ENCODE data around the gene TOR3A.
A peak's percentile ranks its signal among the peaks of the same experiment; 100 is the strongest.

TOR3A gene

DNA sequence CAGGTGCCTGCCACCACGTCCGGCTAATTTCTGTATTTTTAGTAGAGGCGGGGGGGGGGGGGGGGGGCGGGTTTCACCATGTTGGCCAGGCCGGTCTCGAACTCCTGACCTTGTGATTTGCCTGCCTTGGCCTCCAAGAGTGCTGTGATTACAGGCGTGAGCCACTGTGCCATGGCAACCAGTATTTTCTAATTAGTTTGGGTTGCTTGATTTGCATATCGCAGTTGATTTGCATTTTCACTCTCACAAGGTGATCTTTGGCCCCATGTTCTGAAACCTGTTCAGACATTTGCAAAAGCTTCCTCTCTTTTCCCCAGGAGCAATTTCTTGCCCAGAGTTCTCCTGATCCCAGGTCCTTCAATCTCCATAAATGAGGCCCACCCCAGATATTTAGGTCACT lies 1.7 kb downstream of the TOR3A start:
- no peaks in the 10 kb centered on the region for H3K27me3 ChIP-seq (ENCODE audit: low read depth, low read length)
- H3K27ac ChIP-seq (ENCODE audit: low read length) = peak overlapping the region; percentile 89
- H3K4me1 ChIP-seq (ENCODE audit: low read length) = peaks cover 38% of the 10 kb centered on the region
- TF ChIP-seq EZH2phosphoT487 (IDR thresholded peaks at IDR 0.05; ENCODE audit: low read depth) = no peak
- TF ChIP-seq, protein P1, sequence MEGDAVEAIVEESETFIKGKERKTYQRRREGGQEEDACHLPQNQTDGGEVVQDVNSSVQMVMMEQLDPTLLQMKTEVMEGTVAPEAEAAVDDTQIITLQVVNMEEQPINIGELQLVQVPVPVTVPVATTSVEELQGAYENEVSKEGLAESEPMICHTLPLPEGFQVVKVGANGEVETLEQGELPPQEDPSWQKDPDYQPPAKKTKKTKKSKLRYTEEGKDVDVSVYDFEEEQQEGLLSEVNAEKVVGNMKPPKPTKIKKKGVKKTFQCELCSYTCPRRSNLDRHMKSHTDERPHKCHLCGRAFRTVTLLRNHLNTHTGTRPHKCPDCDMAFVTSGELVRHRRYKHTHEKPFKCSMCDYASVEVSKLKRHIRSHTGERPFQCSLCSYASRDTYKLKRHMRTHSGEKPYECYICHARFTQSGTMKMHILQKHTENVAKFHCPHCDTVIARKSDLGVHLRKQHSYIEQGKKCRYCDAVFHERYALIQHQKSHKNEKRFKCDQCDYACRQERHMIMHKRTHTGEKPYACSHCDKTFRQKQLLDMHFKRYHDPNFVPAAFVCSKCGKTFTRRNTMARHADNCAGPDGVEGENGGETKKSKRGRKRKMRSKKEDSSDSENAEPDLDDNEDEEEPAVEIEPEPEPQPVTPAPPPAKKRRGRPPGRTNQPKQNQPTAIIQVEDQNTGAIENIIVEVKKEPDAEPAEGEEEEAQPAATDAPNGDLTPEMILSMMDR (IDR thresholded peaks at IDR 0.05; ENCODE audit: low read depth, low read length) = no peak
- peak overlapping the region; percentile 86 for H3K4me2 ChIP-seq (ENCODE audit: low read length)
- H2AFZ ChIP-seq (ENCODE audit: low read depth, low read length) = no peak overlapping the region
- peaks cover 71% of the 10 kb centered on the region for H3K79me2 ChIP-seq (ENCODE audit: low read length)
- H4K20me1 ChIP-seq (ENCODE audit: insufficient read depth, low read length) = peaks cover 22% of the 10 kb centered on the region
- no peaks in the 10 kb centered on the region for H3K9me3 ChIP-seq (ENCODE audit: insufficient read depth, low read length)
- peak overlapping the region; percentile 84 for H3K4me3 ChIP-seq (ENCODE audit: low read length)
- peaks cover 41% of the 10 kb centered on the region for H3K36me3 ChIP-seq (replicated peaks; ENCODE audit: low read depth, low read length)
- peak overlapping the region; percentile 90; the same call in 1 of the 2 replicates for H3K9ac ChIP-seq (ENCODE audit: low read length)

DNA sequence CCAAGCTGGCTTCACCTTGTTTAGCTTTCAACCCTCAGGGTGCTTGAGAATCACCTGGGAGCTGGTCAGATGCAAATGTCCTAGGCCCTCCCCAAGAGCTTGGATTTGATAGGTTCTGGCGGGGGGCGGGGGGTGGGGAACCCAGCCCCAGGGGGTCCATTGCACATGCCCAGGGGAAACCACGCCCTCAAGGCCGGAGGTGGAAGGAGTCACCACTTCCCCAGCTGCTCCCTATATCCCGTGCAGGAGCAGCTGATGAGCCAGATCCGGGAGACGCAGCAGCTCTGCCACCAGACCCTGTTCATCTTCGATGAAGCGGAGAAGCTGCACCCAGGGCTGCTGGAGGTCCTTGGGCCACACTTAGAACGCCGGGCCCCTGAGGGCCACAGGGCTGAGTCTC lies 5.8 kb downstream of the TOR3A start:
- Histone ChIP-seq H3K4me2 (ENCODE audit: low read length) (peak overlapping the region; percentile 49; the same call in 1 of the 2 replicates), H2AFZ (ENCODE audit: low read depth, low read length) (no peak overlapping the region), H4K20me1 (ENCODE audit: insufficient read depth, low read length) (peaks cover 40% of the 10 kb centered on the region), H3K36me3 (replicated peaks; ENCODE audit: low read depth, low read length) (peaks cover 71% of the 10 kb centered on the region), H3K79me2 (ENCODE audit: low read length) (peaks cover 88% of the 10 kb centered on the region), H3K4me3 (ENCODE audit: low read length) (no peak overlapping the region), H3K9me3 (ENCODE audit: insufficient read depth, low read length) (no peaks in the 10 kb centered on the region), H3K27me3 (ENCODE audit: low read depth, low read length) (no peaks in the 10 kb centered on the region), H3K9ac (ENCODE audit: low read length) (no peak overlapping the region), H3K27ac (ENCODE audit: low read length) (peak overlapping the region; percentile 36), H3K4me1 (ENCODE audit: low read length) (peaks cover 42% of the 10 kb centered on the region)
- no peak for TF ChIP-seq EZH2phosphoT487 (IDR thresholded peaks at IDR 0.05; ENCODE audit: low read depth)
- TF ChIP-seq, protein P1 (IDR thresholded peaks at IDR 0.05; ENCODE audit: low read depth, low read length) = no peak

DNA sequence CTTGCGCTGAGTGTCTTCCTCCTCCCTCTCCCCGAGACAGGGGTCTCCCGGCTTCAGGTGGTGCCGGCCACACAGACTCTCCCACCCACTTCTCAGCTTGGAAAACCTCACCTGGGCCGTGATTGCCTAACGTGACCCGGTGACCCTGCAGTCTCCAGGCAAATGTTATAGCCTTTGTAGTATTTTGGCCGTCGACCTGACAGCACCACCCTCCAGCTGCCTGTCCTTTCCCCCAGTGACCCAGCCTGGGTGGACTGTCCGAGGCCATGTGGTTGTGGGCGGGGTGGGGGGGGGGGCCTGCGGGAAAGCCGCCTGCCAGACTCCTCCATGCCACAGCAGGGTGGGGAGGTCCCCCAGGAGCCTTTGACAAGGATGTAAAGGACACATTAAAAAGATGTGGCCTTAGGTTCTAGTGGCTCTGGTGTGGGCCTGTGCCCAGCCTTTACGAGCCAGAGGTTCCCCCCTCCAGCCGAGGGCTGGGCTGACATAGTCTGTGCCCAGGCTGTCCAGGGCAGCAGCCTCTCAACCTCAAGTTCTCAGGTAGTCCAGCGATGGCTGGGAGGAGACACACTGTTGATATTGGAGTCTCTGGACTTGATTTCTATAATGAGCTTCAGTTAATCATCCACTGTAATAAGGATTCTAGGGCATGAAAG lies 8.1 kb downstream of the TOR3A start:
- Histone ChIP-seq H2AFZ (ENCODE audit: low read depth, low read length) (no peak overlapping the region), H3K4me2 (ENCODE audit: low read length) (no peak overlapping the region), H3K9me3 (ENCODE audit: insufficient read depth, low read length) (no peaks in the 10 kb centered on the region), H3K27me3 (ENCODE audit: low read depth, low read length) (no peaks in the 10 kb centered on the region), H3K4me1 (ENCODE audit: low read length) (peaks cover 32% of the 10 kb centered on the region), H3K9ac (ENCODE audit: low read length) (no peak overlapping the region), H3K36me3 (replicated peaks; ENCODE audit: low read depth, low read length) (peaks cover 82% of the 10 kb centered on the region), H3K27ac (ENCODE audit: low read length) (no peak overlapping the region), H3K79me2 (ENCODE audit: low read length) (peaks cover 71% of the 10 kb centered on the region), H3K4me3 (ENCODE audit: low read length) (no peak overlapping the region), H4K20me1 (ENCODE audit: insufficient read depth, low read length) (peaks cover 35% of the 10 kb centered on the region)
- no peak for TF ChIP-seq EZH2phosphoT487 (IDR thresholded peaks at IDR 0.05; ENCODE audit: low read depth)

DNA sequence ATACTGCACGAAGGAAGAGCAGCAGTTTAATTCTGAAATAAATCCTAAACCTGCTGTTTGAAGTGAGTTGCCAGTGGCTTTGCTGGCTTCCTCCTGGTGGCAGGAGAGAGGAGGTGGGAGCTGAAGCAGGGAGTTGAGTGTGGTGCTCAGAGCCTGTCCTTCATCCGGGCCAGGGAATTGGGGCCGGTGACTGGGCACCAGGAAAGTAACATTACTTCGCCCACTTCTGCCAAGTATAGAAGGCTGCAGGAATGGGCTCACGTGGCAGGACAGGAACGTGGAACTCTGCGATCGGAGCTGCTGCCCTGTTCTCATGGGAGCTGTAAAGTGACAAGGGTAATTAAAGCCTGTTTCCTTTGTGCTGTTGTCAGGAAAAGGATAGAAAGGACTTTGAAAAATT lies 8.7 kb downstream of the TOR3A start:
- TF ChIP-seq EZH2phosphoT487 (IDR thresholded peaks at IDR 0.05; ENCODE audit: low read depth) = no peak
- TF ChIP-seq, protein P1 (IDR thresholded peaks at IDR 0.05; ENCODE audit: low read depth, low read length) = no peak
- H3K4me3 ChIP-seq (ENCODE audit: low read length) = no peak overlapping the region
- H3K4me2 ChIP-seq (ENCODE audit: low read length) = no peak overlapping the region
- H3K9me3 ChIP-seq (ENCODE audit: insufficient read depth, low read length) = no peaks in the 10 kb centered on the region
- H2AFZ ChIP-seq (ENCODE audit: low read depth, low read length) = no peak overlapping the region
- H3K4me1 ChIP-seq (ENCODE audit: low read length) = peaks cover 32% of the 10 kb centered on the region
- no peak overlapping the region for H3K27ac ChIP-seq (ENCODE audit: low read length)
- peaks cover 65% of the 10 kb centered on the region for H3K79me2 ChIP-seq (ENCODE audit: low read length)
- peaks cover 85% of the 10 kb centered on the region for H3K36me3 ChIP-seq (replicated peaks; ENCODE audit: low read depth, low read length)
- peaks cover 35% of the 10 kb centered on the region for H4K20me1 ChIP-seq (ENCODE audit: insufficient read depth, low read length)
- no peak overlapping the region for H3K9ac ChIP-seq (ENCODE audit: low read length)
- no peaks in the 10 kb centered on the region for H3K27me3 ChIP-seq (ENCODE audit: low read depth, low read length)

Measured in OCI-LY3 (cell line).